Stimulated activated CD8-positive, alpha-beta memory T cell treated with anti-CD3 and anti-CD28 coated beads, Interleukin-2, amount 100 ng/mL, for 48 hours (primary cell): ENCODE measurements around the gene EPO.

Experiments
- DNase-seq, 2 donors: peaks; one replicate each; pipeline ENCODE4 v3.0.0-alpha.2; 2020; ENCODE audit warnings: low read depth in 2 of 2

The EPO gene

GRCh38 chr7:100720279-100720670, at the start of gene EPO:
Gene EPO (plus strand): TSS chr7:100720468. CDS start chr7:100720981, 513 bp downstream.
- DNase-seq: no peak

- no peak for DNase-seq
Observed at GRCh38 chr7:100671353-100672327, 48.6 kb upstream of the EPO start.

GRCh38 chr7:100673302-100673941, 46.8 kb upstream of the EPO start, which contains the start of gene GNB2:
Gene GNB2 (plus strand): TSS chr7:100673740. CDS start chr7:100676266, 2,526 bp downstream.
- DNase-seq: peak; percentile 97 to 98

GRCh38 chr7:100673942-100674410, 46.3 kb upstream of the EPO start:
- DNase-seq: no peak

DNA sequence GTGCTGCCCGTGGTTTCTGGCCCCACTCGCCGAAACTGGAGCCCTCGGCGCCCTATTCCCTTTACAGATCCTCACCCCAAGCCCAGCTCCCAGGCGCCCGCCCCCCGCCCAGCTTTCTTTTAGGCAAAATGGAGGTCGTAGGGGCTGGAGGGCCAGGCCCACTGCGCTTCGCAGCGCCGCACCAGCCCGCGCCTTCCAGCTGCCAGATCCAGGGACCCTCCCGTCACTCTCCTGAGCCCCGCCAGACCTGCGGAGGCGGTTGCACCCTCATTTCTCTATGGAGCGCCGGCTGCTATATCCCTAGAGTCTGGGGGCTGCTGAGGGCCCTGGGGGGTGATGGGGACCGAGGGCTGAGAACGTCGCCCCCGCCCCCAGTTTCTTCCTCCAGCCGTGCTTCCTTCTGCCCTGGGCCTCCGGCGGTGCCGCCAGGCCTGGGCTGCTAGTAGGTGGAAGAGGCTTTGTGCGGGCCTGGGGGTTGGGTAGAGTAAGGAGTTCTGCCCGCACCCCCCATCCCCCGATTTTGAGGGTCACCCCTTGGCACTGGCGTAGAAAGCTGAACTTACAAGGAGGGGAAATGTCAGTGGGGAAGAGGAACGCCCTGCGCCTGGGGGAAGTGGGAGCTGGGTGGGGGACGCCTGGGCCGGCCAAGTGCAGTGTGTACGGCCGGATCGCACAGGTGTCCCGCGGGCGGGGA, 45.7 kb upstream of the EPO start:
- no peak for DNase-seq

DNA sequence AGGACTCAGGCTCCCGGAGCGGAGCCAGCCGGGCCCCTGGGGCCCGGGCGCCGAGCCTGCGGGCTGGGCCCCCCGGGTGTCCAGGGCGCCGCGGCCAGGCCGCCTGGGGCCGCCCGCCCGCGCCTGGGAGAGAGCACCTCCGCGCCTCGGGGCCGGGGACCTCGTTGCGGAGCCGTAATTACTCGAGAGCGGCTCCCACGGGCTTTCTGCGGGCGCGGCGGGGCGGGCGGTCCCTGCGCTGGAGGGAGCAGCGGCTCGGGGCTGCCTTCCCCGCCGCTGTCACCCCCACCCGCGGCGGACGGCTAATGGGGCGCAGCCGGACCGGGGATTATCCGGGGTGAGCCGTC, 45.2 kb upstream of the EPO start:
- no peak for DNase-seq

GRCh38 chr7:100675581-100676350, 44.5 kb upstream of the EPO start:
- DNase-seq: peak; percentile 68 to 78

- no peak for DNase-seq
Observed at GRCh38 chr7:100676501-100677306, 43.6 kb upstream of the EPO start.

DNA sequence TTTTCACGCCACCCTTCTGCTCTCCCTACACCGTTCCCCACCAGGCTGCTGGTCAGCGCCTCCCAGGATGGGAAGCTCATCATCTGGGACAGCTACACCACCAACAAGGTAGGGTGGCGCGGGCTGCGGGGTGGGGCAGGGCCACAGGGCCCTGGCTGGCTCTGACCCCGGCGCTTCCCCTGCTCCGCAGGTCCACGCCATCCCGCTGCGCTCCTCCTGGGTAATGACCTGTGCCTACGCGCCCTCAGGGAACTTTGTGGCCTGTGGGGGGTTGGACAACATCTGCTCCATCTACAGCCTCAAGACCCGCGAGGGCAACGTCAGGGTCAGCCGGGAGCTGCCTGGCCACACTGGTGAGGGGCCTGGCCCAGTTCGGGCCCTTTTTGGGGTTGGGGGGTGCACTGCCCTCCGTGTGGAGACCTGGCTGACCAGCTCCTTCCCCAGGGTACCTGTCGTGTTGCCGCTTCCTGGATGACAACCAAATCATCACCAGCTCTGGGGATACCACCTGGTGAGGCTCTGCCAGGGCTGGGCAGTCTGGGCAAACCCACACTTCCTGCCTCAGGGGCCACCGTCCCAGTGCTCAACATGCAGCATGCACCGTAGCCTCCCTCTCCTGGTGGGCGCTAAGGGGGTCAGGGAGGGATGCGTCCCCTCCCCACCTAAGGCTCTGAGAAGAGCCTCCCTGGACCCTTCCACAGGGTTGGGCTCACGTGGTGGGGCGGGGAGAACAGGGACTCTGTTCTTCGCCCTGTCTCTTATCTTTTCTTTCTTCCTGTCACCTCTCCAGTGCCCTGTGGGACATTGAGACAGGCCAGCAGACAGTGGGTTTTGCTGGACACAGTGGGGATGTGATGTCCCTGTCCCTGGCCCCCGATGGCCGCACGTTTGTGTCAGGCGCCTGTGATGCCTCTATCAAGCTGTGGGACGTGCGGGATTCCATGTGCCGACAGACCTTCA, 42.7 kb upstream of the EPO start:
- no peak for DNase-seq

GRCh38 chr7:100678291-100678984, 41.8 kb upstream of the EPO start:
- DNase-seq: no peak

DNA sequence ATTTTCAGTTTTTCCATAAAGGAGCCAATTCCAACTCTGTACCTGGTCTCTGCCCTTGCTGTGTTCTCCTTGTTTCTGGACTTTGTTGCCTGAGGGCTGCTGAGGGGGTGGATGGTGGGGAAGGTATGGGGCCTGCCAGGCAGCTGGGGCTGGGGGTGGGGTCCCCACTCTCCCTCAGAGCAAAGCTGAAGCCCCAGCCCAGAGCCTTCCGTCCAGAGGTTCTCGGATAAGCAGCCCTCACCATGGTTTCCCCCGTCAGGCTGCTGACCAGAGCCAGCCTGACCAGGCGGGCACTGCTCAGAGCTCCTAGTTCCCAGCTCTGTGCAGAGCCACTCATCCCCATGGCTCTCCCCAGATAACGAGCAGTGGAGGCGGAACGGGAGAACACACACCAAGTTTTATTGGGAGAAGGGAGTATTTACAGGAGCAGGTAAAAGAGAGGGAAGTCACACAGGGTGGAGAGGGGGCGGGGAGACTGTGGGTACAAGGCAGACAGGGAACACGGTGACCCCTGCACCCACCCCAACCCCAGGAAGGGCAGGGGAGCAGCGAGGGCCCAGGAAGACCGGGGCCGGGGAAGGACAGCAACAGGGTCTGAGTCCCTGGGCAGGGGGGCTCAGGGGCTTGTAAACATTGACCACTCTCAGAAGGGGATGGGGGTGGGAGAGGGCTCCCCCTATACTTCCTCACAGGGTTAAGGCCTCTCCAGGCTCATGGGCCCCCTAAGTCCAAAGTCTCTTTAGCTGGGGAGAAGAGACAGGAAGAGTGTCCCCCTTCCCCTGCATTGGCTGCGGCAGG, 40.9 kb upstream of the EPO start:
- DNase-seq: no peak

GRCh38 chr7:100679927-100680575, 40.2 kb upstream of the EPO start:
- no peak for DNase-seq

GRCh38 chr7:100680576-100681271, 39.5 kb upstream of the EPO start:
- no peak for DNase-seq

DNA sequence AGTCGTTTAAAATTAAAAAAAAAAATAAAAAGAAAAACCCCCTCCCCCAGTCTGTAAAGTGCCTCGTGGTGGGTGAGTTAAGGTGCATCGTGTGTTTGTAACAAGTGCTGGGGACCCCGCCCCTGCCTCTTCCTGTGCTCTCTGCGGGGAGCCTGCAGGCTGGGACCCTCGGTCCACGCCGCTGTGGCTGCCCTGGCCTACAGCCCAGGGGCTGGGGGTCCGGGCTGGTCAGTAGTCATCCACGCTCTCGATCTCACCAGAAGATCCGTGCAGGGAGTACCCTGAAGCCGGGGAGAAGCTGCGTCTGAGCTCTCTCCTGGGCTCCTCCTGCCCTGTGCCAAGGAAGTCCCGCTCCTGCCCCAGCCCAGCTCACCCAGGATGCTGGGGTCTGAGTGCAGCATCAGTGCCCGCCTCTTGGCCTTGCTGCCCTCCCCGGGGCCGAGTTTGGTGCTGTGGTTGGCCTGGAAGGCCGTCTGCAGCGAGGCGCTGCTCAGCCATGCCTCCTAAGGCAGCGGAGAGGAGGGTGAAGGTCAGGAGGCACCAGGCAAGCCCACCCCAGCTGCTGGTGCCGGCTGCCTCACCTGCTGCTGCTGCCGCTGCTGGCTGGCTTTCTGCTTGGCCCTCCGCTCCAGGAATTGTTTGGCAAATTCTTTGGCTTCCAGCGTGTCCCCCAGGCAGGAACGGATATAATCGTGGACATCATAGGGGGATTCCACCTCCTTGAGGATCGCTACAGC, 38.6 kb upstream of the EPO start:
- DNase-seq: no peak

GRCh38 chr7:100682228-100682741, 38.0 kb upstream of the EPO start:
- no peak for DNase-seq
